H9 (cell line): ENCODE data around the gene ZMIZ1. TPM values are rescaled to one million over a fixed set of nuclear protein-coding genes. Genes with fewer than 3 reads are reported as not detected.

Experiments
- DNase-seq: peaks from one replicate; pipeline ENCODE4 v3.0.0-alpha.2; 2017
- H2AFZ ChIP-seq: one replicate; pipeline ENCODE4 v1.6.1; 2013; ENCODE audit warnings: mild to moderate bottlenecking, low read length, control low read depth, moderate library complexity
- H2AK5ac ChIP-seq: 2 replicates; pipeline ENCODE4 v1.6.1; 2013; ENCODE audit warnings: low read length, control low read depth, mixed read lengths; ENCODE audit not compliant: insufficient read length
- H2BK120ac ChIP-seq: one replicate; pipeline ENCODE4 v1.6.1; 2013; ENCODE audit warnings: low read depth, mild to moderate bottlenecking, low read length, control low read depth, inconsistent platforms; ENCODE audit not compliant: poor library complexity, severe bottlenecking
- H2BK12ac ChIP-seq: 2 replicates; pipeline ENCODE4 v1.6.1; 2013; ENCODE audit warnings: low read length, control low read depth, mixed read lengths, low read depth; ENCODE audit not compliant: insufficient read length
- H2BK15ac ChIP-seq: 2 replicates; pipeline ENCODE4 v1.6.1; 2013; ENCODE audit warnings: low read depth, low read length, control low read depth
- H2BK20ac ChIP-seq: one replicate; pipeline ENCODE4 v1.6.1; 2013; ENCODE audit warnings: low read depth, mild to moderate bottlenecking, low read length, control low read depth, inconsistent platforms; ENCODE audit not compliant: poor library complexity, severe bottlenecking
- H2BK5ac ChIP-seq: 2 replicates; pipeline ENCODE4 v1.6.1; 2013; ENCODE audit warnings: low read length, control low read depth, mixed read lengths; ENCODE audit not compliant: insufficient read length
- H3K14ac ChIP-seq: 2 replicates; pipeline ENCODE4 v1.6.1; 2013; ENCODE audit warnings: low read length, control low read depth; ENCODE audit not compliant: insufficient read depth
- H3K18ac ChIP-seq: 2 replicates; pipeline ENCODE4 v1.6.1; 2013; ENCODE audit warnings: low read depth, mild to moderate bottlenecking, mixed read lengths, low read length, control low read depth; ENCODE audit not compliant: insufficient read length
- H3K23ac ChIP-seq: 2 replicates; pipeline ENCODE4 v1.6.1; 2013; ENCODE audit warnings: low read length, control low read depth, mixed read lengths, low read depth; ENCODE audit not compliant: insufficient read length
- H3K23me2 ChIP-seq: 2 replicates; pipeline ENCODE4 v1.6.1; 2013; ENCODE audit warnings: low read depth, mild to moderate bottlenecking, mixed read lengths, low read length, control low read depth; ENCODE audit not compliant: insufficient read length, poor library complexity, severe bottlenecking
- H3K27ac ChIP-seq: 2 replicates; pipeline ENCODE4 v1.5.1; 2013; ENCODE audit warnings: low read length, control low read depth, mixed read lengths, low read depth; ENCODE audit not compliant: insufficient read length
- H3K27me3 ChIP-seq: 2 replicates; pipeline ENCODE4 v1.6.1; 2013; ENCODE audit warnings: low read length, control low read depth, inconsistent platforms; ENCODE audit not compliant: insufficient read depth
- H3K4ac ChIP-seq: 2 replicates; pipeline ENCODE4 v1.6.1; 2013; ENCODE audit warnings: low read depth, mild to moderate bottlenecking, control low read depth, inconsistent platforms, low read length, moderate library complexity
- H3K4me1 ChIP-seq: 2 replicates; pipeline ENCODE4 v1.6.1; 2013; ENCODE audit warnings: low read length, control low read depth, inconsistent platforms; ENCODE audit not compliant: insufficient read depth
- H3K4me2 ChIP-seq: 2 replicates; pipeline ENCODE4 v1.6.1; 2013; ENCODE audit warnings: low read length, control low read depth, mixed read lengths; ENCODE audit not compliant: insufficient read length, insufficient read depth
- H3K56ac ChIP-seq: 2 replicates; pipeline ENCODE4 v1.6.1; 2013; ENCODE audit warnings: low read depth, mild to moderate bottlenecking, mixed read lengths, low read length, control low read depth; ENCODE audit not compliant: insufficient read length
- H3K79me1 ChIP-seq: 2 replicates; pipeline ENCODE4 v1.6.1; 2013; ENCODE audit warnings: low read depth, mild to moderate bottlenecking, moderate library complexity, low read length, control low read depth, inconsistent platforms; ENCODE audit not compliant: insufficient read depth, poor library complexity, severe bottlenecking
- H3K79me2 ChIP-seq: 2 replicates; pipeline ENCODE4 v1.6.1; 2013; ENCODE audit warnings: low read length, control low read depth, inconsistent platforms; ENCODE audit not compliant: insufficient read depth
- H3K9ac ChIP-seq: 2 replicates; pipeline ENCODE4 v1.6.1; 2013; ENCODE audit warnings: low read length, control low read depth, mixed read lengths; ENCODE audit not compliant: insufficient read length; ENCODE audit errors: extremely low read depth
- H3K9me3 ChIP-seq: one replicate; pipeline ENCODE4 v1.6.1; 2013; ENCODE audit warnings: low read depth, low read length, inconsistent platforms; ENCODE audit not compliant: control insufficient read depth
- H3T11ph ChIP-seq: one replicate; pipeline ENCODE4 v1.6.1; 2013; ENCODE audit warnings: mild to moderate bottlenecking, low read length, control low read depth, inconsistent platforms
- H4K20me1 ChIP-seq: one replicate; pipeline ENCODE4 v1.6.1; 2013; ENCODE audit not compliant: control insufficient read depth, insufficient read length, insufficient read depth
- H4K5ac ChIP-seq: 2 replicates; pipeline ENCODE4 v1.6.1; 2013; ENCODE audit warnings: low read depth, mild to moderate bottlenecking, mixed read lengths, low read length, control low read depth; ENCODE audit not compliant: insufficient read length
- H4K8ac ChIP-seq: replicated peaks from 2 replicates; pipeline ENCODE4 v1.6.1; 2013; ENCODE audit warnings: low read length, control low read depth, mixed read lengths, low read depth; ENCODE audit not compliant: insufficient read length
- H4K91ac ChIP-seq: 2 replicates; pipeline ENCODE4 v1.6.1; 2013; ENCODE audit warnings: low read depth, mild to moderate bottlenecking, moderate library complexity, mixed read lengths, low read length, control low read depth; ENCODE audit not compliant: insufficient read length
- H3K27ac Mint-ChIP-seq, 3 experiments: 2 replicates in 2 of 3; 3 replicates in 1 of 3; pipeline ENCODE4 v1.8.0; 2020 to 2021; ENCODE audit warnings: mixed read lengths in 3 of 3, mild to moderate bottlenecking in 1 of 3, moderate library complexity in 1 of 3
- H3K27me3 Mint-ChIP-seq: 2 replicates; pipeline ENCODE4 v1.8.0; 2021; ENCODE audit warnings: low read depth, mild to moderate bottlenecking, moderate library complexity, mixed read lengths
- H3K36me3 Mint-ChIP-seq, 3 experiments: 2 replicates in 2 of 3; 3 replicates in 1 of 3; pipeline ENCODE4 v1.8.0; 2020 to 2021; ENCODE audit warnings: low read depth in 3 of 3, mixed read lengths in 3 of 3; ENCODE audit not compliant: insufficient read depth in 1 of 3
- H3K4me1 Mint-ChIP-seq, 2 experiments: 2 replicates each; pipeline ENCODE4 v1.8.0; 2020; ENCODE audit warnings: mixed read lengths in 2 of 2
- H3K4me3 Mint-ChIP-seq, 2 experiments: 2 replicates in 1 of 2; 3 replicates in 1 of 2; pipeline ENCODE4 v1.8.0; 2020 to 2021; ENCODE audit warnings: mild to moderate bottlenecking in 2 of 2, mixed read lengths in 2 of 2, moderate library complexity in 1 of 2
- H3K9me3 Mint-ChIP-seq, 2 experiments: 2 replicates in 1 of 2; 3 replicates in 1 of 2; pipeline ENCODE4 v1.8.0; 2020; ENCODE audit warnings: mild to moderate bottlenecking in 2 of 2, mixed read lengths in 2 of 2, moderate library complexity in 1 of 2
- WGBS: extraction: QIAGEN DNeasy Blood & Tissue Kit; methylation state at CpG from one replicate; pipeline ENCODE4 v1.1.7; 2013; ENCODE audit warnings: missing lambda C conversion rate, low lambda C conversion rate, mixed read lengths; ENCODE audit not compliant: insufficient read length; ENCODE audit errors: extremely low coverage; 5-methylcytosine and 5-hydroxymethylcytosine counted together
- total RNA-seq: library from RNA; stranded (reverse); gene quantifications from 2 replicates; pipeline ENCODE4 v1.2.1, GENCODE V29; 2021
- TF ChIP-seq, protein P1 (sequence below): fragments of 200-600 bp; sonication (generic); conservative IDR thresholded peaks from 3 replicates; pipeline ENCODE4 v1.8.0; 2021; ENCODE audit warnings: antibody characterized with exemption, mild to moderate bottlenecking

The ZMIZ1 gene
- total RNA-seq, 1 experiment from 2014 or later: 36.9 TPM

GRCh38 chr10:79272353-79272752 lies 203.6 kb downstream of the ZMIZ1 start:
- H3K4me1 ChIP-seq: no peaks in the 10 kb centered on the region; the same call in 1 of the 2 replicates
- Mint-ChIP-seq H3K4me3 (no peak overlapping the region), H3K4me1 (peaks cover 4 to 20% of the 10 kb centered on the region in 2 experiments), H3K27ac (peak overlapping the region in 2 of 3 experiments; percentile 35 to 52; a peak in 3 of 7 replicates), H3K27me3 (no peaks in the 10 kb centered on the region), H3K36me3 (peaks cover 0 to 13% (median 13%) of the 10 kb centered on the region in 3 experiments; a peak in 6 of 7 replicates), H3K9me3 (no peaks in the 10 kb centered on the region)
- TF ChIP-seq, protein P1, sequence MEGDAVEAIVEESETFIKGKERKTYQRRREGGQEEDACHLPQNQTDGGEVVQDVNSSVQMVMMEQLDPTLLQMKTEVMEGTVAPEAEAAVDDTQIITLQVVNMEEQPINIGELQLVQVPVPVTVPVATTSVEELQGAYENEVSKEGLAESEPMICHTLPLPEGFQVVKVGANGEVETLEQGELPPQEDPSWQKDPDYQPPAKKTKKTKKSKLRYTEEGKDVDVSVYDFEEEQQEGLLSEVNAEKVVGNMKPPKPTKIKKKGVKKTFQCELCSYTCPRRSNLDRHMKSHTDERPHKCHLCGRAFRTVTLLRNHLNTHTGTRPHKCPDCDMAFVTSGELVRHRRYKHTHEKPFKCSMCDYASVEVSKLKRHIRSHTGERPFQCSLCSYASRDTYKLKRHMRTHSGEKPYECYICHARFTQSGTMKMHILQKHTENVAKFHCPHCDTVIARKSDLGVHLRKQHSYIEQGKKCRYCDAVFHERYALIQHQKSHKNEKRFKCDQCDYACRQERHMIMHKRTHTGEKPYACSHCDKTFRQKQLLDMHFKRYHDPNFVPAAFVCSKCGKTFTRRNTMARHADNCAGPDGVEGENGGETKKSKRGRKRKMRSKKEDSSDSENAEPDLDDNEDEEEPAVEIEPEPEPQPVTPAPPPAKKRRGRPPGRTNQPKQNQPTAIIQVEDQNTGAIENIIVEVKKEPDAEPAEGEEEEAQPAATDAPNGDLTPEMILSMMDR: no peak
- no peak overlapping the region for H2AFZ ChIP-seq
- H3K79me1 ChIP-seq: no peaks in the 10 kb centered on the region
- H2BK12ac ChIP-seq: no peak overlapping the region
- H4K5ac ChIP-seq: no peak overlapping the region
- no peak overlapping the region for H3K4me2 ChIP-seq
- H2BK20ac ChIP-seq: no peak overlapping the region
- no CpG with 5 or more reads among the region's 13 CpGs for WGBS
- no peak overlapping the region for H4K8ac ChIP-seq
- H2BK120ac ChIP-seq: no peak overlapping the region
- H3T11ph ChIP-seq: no peak overlapping the region
- no peaks in the 10 kb centered on the region for H3K79me2 ChIP-seq
- H2BK5ac ChIP-seq: no peak overlapping the region
- no peaks in the 10 kb centered on the region for H4K20me1 ChIP-seq
- H3K27me3 ChIP-seq: no peaks in the 10 kb centered on the region
- H4K91ac ChIP-seq: no peak overlapping the region
- H2BK15ac ChIP-seq: no peak overlapping the region
- no peak overlapping the region for H3K23ac ChIP-seq
- no peak overlapping the region for H3K4ac ChIP-seq
- H3K14ac ChIP-seq: no peak overlapping the region; the same call in 1 of the 2 replicates
- no peak overlapping the region for H3K56ac ChIP-seq
- DNase-seq: no peak
- H3K9me3 ChIP-seq: no peaks in the 10 kb centered on the region
- no peak overlapping the region for H3K9ac ChIP-seq
- H3K23me2 ChIP-seq: no peaks in the 10 kb centered on the region
- no peak overlapping the region for H3K27ac ChIP-seq
- no peak overlapping the region for H3K18ac ChIP-seq
- no peak overlapping the region for H2AK5ac ChIP-seq
